HEK293T (cell line): Measurements from ENCODE around the gene RNF113A.
"Not testable (repeated sequence)": the region's sequence is repeated elsewhere in the genome, so short reads cannot be mapped to it uniquely, and the experiment has no call there.

Experiments
- CTCF ChIA-PET: fragments of 350-600 bp; formaldehyde crosslinking; extraction: SDS; loops from one replicate; lab custom pipeline; 2021; ENCODE audit warnings: antibody characterized with exemption, inconsistent platforms; lab: Yijun Ruan, JAX
- POLR2A ChIA-PET: fragments of 350-600 bp; formaldehyde crosslinking; extraction: SDS; loops from one replicate; lab custom pipeline; 2020; ENCODE audit warnings: antibody characterized with exemption, inconsistent platforms; lab: Yijun Ruan, JAX
- DNase-seq: peaks from one replicate; pipeline ENCODE4 v3.0.0; 2012; ENCODE audit warnings: mixed read lengths; ENCODE audit errors: extremely low spot score
- ARNT ChIP-seq: fragments of 450-650 bp; IDR thresholded peaks from 2 replicates; pipeline ENCODE4 v1.6.1; 2017; ENCODE audit warnings: mild to moderate bottlenecking
- BHLHE40 ChIP-seq: fragments of 450-650 bp; IDR thresholded peaks from 2 replicates; pipeline ENCODE4 v1.6.1; 2016; ENCODE audit warnings: mild to moderate bottlenecking, moderate library complexity, borderline replicate concordance
- CTBP1 ChIP-seq: fragments of 450-650 bp; IDR thresholded peaks from 2 replicates; pipeline ENCODE4 v1.6.1; 2016; ENCODE audit warnings: borderline replicate concordance
- ELF4 ChIP-seq: fragments of 450-650 bp; IDR thresholded peaks from 2 replicates; pipeline ENCODE4 v1.6.1; 2017; ENCODE audit warnings: antibody characterized with exemption
- FOXA1 ChIP-seq: fragments of 450-650 bp; IDR thresholded peaks from 2 replicates; pipeline ENCODE4 v1.6.1; 2016; ENCODE audit warnings: mild to moderate bottlenecking
- FOXK2 ChIP-seq: fragments of 450-650 bp; IDR thresholded peaks from 2 replicates; pipeline ENCODE4 v1.6.1; 2016; ENCODE audit warnings: mild to moderate bottlenecking
- FOXM1 ChIP-seq: fragments of 450-650 bp; IDR thresholded peaks from 2 replicates; pipeline ENCODE4 v1.6.1; 2017; ENCODE audit warnings: mild to moderate bottlenecking, borderline replicate concordance
- HDGF ChIP-seq: fragments of 450-650 bp; IDR thresholded peaks from 2 replicates; pipeline ENCODE4 v1.6.1; 2017; ENCODE audit warnings: antibody characterized with exemption, borderline replicate concordance
- L3MBTL2 ChIP-seq: fragments of 450-650 bp; conservative IDR thresholded peaks from 2 replicates; pipeline ENCODE4 v1.6.1; 2016; ENCODE audit warnings: mild to moderate bottlenecking
- LEF1 ChIP-seq: fragments of 450-650 bp; IDR thresholded peaks from 2 replicates; pipeline ENCODE4 v1.6.1; 2017; ENCODE audit warnings: mild to moderate bottlenecking, borderline replicate concordance
- NFRKB ChIP-seq: fragments of 450-650 bp; IDR thresholded peaks from 2 replicates; pipeline ENCODE4 v1.6.1; 2016; ENCODE audit warnings: mild to moderate bottlenecking, moderate library complexity
- PKNOX1 ChIP-seq: fragments of 450-650 bp; IDR thresholded peaks from 2 replicates; pipeline ENCODE4 v1.6.1; 2016
- SP1 ChIP-seq: fragments of 450-650 bp; IDR thresholded peaks from 2 replicates; pipeline ENCODE4 v1.6.1; 2017
- SUZ12 ChIP-seq: fragments of 450-650 bp; IDR thresholded peaks from 2 replicates; pipeline ENCODE4 v1.6.1; 2016; ENCODE audit warnings: mild to moderate bottlenecking
- TARDBP ChIP-seq: fragments of 450-650 bp; IDR thresholded peaks from 2 replicates; pipeline ENCODE4 v1.6.1; 2016
- ZNF384 ChIP-seq: fragments of 450-650 bp; IDR thresholded peaks from 2 replicates; pipeline ENCODE4 v1.6.1; 2016

The RNF113A gene

GRCh38 chrX:119895843-119896326 is 24.4 kb upstream of the RNF113A start, which contains the start of gene AKAP14:
TSS of gene AKAP14 (plus strand) at chrX:119895893. CDS start at chrX:119903224, 7,331 bp downstream.
- CTCF ChIA-PET = no interaction called here
- TF ChIP-seq NFRKB (no peak), FOXM1 (no peak), ZNF384 (no peak), ARNT (no peak), SUZ12 (no peak), LEF1 (no peak), ELF4 (no peak), FOXK2 (no peak)
- no peak for DNase-seq
- POLR2A ChIA-PET = no interaction called here

- DNase-seq = not testable (repeated sequence)
- POLR2A ChIA-PET = interaction anchor here (1.0 to 1.4 kb wide), 5 partner anchors 22 to 669 kb away, joined by 3 to 5 read pairs (median 4); partner anchors contain the start of genes CUL4B, RPL39 and UPF3B
- CTCF ChIA-PET = interaction anchor here (0.6 kb wide), 1 partner anchor 235 kb away, joined by 4 read pairs; no protein-coding TSS in a partner anchor
These were observed 20.6 kb upstream of the RNF113A start for GRCh38 chrX:119891961-119892692.

GRCh38 chrX:119890626-119891025 is 19.1 kb upstream of the RNF113A start:
- DNase-seq, CTCF ChIA-PET: not testable (repeated sequence)
- POLR2A ChIA-PET = interaction anchor here (1.1 kb wide), 1 partner anchor 20 kb away, joined by 3 read pairs; no protein-coding TSS in a partner anchor

- peak; percentile 26; the same call in 1 of the 2 replicates for TF ChIP-seq L3MBTL2
- TF ChIP-seq BHLHE40 = no peak
- CTCF ChIA-PET = interaction anchor here (0.6 to 1.8 kb wide), 6 partner anchors 9 to 56 kb away, joined by 3 to 10 read pairs (median 4); partner anchors contain the start of gene NKAP
- POLR2A ChIA-PET = interaction anchor here (0.6 to 2.6 kb wide), 11 partner anchors 9 to 127 kb away, joined by 3 to 23 read pairs (median 3); partner anchors contain the start of genes NDUFA1, RNF113A, RPL39 and UPF3B
- DNase-seq = peak; percentile 93
These were observed 16.3 kb upstream of the RNF113A start for GRCh38 chrX:119887721-119888425.

DNA sequence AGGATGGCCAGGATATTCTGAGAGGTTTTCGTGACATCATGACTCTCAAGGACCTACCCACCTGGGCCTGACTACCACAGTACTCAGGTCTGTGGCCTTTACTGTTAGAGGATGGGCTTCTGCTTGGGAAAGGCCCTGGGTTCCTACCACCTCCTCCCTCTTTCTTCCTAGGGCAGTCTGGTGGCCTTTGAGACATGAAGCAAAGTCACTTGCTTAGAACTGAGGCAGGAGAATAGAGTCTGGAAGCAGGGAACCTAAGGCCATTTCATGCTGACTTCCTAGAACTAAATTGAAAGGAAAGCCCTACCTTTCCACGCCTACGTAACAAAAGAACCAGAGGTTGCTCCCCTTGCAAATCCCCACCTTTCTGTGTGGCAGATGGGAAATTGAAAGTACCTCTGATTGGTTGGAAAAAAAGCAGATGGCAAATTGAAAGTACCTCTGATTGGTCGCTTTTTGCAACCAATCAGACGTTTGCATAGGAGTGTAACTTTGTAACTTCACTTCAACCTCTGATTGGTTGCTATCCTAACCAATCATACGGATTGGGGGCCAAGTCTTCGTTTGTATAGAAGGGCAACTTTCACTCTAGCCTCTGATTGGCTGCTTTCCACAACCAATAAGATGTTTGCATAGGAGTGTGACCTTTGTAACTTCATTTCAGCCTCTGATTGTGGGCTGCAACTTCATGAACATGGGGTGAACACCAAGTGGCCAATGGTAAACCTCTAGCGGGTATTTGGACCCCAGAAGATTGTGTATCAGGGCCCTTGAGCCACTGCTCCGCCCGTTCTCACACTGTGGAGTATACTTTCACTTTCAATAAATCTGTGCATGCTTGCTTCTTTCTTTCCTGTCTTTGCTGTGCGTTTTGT is 14.3 kb upstream of the RNF113A start:
- POLR2A ChIA-PET = no interaction called here
- no peak for TF ChIP-seq L3MBTL2
- no peak for TF ChIP-seq ARNT
- TF ChIP-seq HDGF = no peak
- TF ChIP-seq LEF1 = no peak
- no peak for TF ChIP-seq PKNOX1
- no peak for TF ChIP-seq FOXA1
- TF ChIP-seq TARDBP = no peak
- no peak for TF ChIP-seq FOXM1
- no peak for TF ChIP-seq FOXK2
- TF ChIP-seq SP1 = no peak
- TF ChIP-seq BHLHE40 = no peak
- no peak for TF ChIP-seq ELF4
- TF ChIP-seq CTBP1 = no peak
- no peak for TF ChIP-seq NFRKB
- no peak for TF ChIP-seq SUZ12
- TF ChIP-seq ZNF384 = no peak
- DNase-seq = no peak
- CTCF ChIA-PET = no interaction called here

DNA sequence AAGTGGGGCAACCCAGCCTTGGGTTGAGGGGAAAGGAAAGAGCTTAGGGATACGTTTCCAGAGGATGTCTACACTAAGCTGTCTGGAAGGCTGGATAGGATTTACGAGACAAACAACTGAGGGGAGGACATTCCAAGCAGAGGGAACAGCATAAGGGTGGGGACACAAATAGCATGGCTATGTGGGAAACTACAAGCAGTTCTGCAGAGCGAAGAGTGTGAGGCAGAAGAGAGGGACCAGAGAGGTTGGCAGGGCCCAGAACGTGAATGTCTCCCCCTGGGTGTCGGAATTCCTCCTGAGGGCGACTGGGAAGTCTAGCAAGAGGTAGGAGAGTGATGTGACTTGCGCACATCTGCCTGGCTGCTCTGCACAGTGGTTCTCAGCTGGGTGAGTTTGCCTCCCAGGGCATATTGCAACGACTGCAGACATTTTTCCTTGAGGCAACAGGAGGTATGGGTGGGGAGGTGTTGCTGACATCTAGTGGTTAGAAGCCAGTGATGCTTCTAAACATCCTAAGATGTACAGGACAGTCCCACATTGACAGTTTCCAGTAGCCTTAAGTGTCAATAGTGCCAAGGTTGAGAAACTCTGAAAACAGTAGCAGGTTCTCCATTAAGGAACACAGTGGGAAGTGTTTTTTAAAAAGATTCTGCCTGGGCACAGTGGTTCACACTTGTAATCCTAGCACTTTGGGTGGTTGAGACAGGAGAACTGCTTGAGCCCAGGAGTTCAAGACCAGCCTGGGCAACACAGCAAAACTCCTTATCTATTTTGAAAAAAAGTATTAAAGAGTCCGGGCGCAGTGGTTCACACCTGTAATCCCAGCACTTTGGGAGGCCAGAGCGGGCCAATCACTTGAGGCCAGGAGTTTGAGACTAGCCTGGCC is 9.3 kb upstream of the RNF113A start:
- ChIA-PET POLR2A (interaction anchor here (0.9 to 1.0 kb wide), 2 partner anchors 10 to 89 kb away, joined by 4 to 6 read pairs; partner anchors contain the start of genes NDUFA1, RNF113A and RPL39), CTCF (interaction anchor here (0.6 to 0.8 kb wide), 2 partner anchors 43 to 63 kb away, joined by 3 read pairs; no protein-coding TSS in a partner anchor)
- peak; percentile 80 for DNase-seq
- TF ChIP-seq HDGF = peak; percentile 48; the same call in 1 of the 2 replicates
- no peak for TF ChIP-seq FOXM1
- no peak for TF ChIP-seq ELF4
- TF ChIP-seq ARNT = no peak
- TF ChIP-seq LEF1 = no peak
- no peak for TF ChIP-seq SP1
